ENCODE measurements around the gene CREB3.

The CREB3 gene

GRCh38 chr9:35728041-35728971 is 4.2 kb upstream of the CREB3 start:
- no peak for DNase-seq

GRCh38 chr9:35729101-35729500 is 3.4 kb upstream of the CREB3 start:
- no peak for DNase-seq

- no peak for DNase-seq
Measured at GRCh38 chr9:35729700-35730485, 2.6 kb upstream of the CREB3 start.

- no peak for DNase-seq
Measured at GRCh38 chr9:35730486-35730854, 2.0 kb upstream of the CREB3 start.

GRCh38 chr9:35731415-35732184 is 866 bp upstream of the CREB3 start:
- DNase-seq: no peak

- no peak for DNase-seq
Measured at GRCh38 chr9:35732800-35733541, 505 bp downstream of the CREB3 start.

- DNase-seq: no peak
Measured at GRCh38 chr9:35734096-35734495, 1.6 kb downstream of the CREB3 start.

- peak; percentile 66 for DNase-seq
Measured at GRCh38 chr9:35736201-35736633, 3.8 kb downstream of the CREB3 start.

GRCh38 chr9:35737143-35737542 is 4.7 kb downstream of the CREB3 start:
- DNase-seq: no peak

GRCh38 chr9:35738186-35738585 is 5.7 kb downstream of the CREB3 start:
- no peak for DNase-seq

- DNase-seq: no peak
Measured at GRCh38 chr9:35738924-35739323, 6.5 kb downstream of the CREB3 start.

- DNase-seq: no peak
Measured at GRCh38 chr9:35740243-35740642, 7.8 kb downstream of the CREB3 start.

- DNase-seq: no peak
Measured at GRCh38 chr9:35741740-35742139, 9.3 kb downstream of the CREB3 start.

GRCh38 chr9:35743452-35743851 is 11.0 kb downstream of the CREB3 start:
- DNase-seq: no peak

GRCh38 chr9:35743880-35744518 is 11.5 kb downstream of the CREB3 start:
- no peak for DNase-seq

GRCh38 chr9:35745569-35745968 is 13.1 kb downstream of the CREB3 start:
- DNase-seq: no peak

- no peak for DNase-seq
Measured at GRCh38 chr9:35746583-35746982, 14.1 kb downstream of the CREB3 start.

GRCh38 chr9:35748242-35748857 is 15.9 kb downstream of the CREB3 start:
- no peak for DNase-seq

- peak; percentile 72 for DNase-seq
Measured at GRCh38 chr9:35748858-35749514, 16.5 kb downstream of the CREB3 start, which contains the start of the genes GBA2 and RGP1. TSS of gene GBA2 (minus strand) at chr9:35749228. CDS start at chr9:35748704, 524 bp downstream. TSS of gene RGP1 (plus strand) at chr9:35749287. CDS start at chr9:35749756, 469 bp downstream.

- peak; percentile 41 for DNase-seq
Measured at GRCh38 chr9:35749515-35750255, 17.2 kb downstream of the CREB3 start.

Measured in activated naive CD4-positive, alpha-beta T cell treated with anti-CD3 and anti-CD28 coated beads, Interleukin-2, amount 50 U/mL, for 16 hours (primary cell).